Naive B cell (primary cell): ENCODE measurements around the gene PRPF8. TPM values are rescaled to one million over a fixed set of nuclear protein-coding genes. Genes with fewer than 3 reads are reported as not detected.

Experiments used
- ATAC-seq, 2 donors: fragments of 150-1000 bp; cut with Tn5 transposase; 2 replicates each; pipeline ENCODE4 v1.10.0; 2021; ENCODE audit warnings: low read depth in 2 of 2, mild to moderate bottlenecking in 2 of 2, moderate library complexity in 2 of 2
- DNase-seq: peaks from one replicate; pipeline ENCODE4 v3.0.0; 2022
- H3K27ac Mint-ChIP-seq, 6 donors: one replicate each; pipeline ENCODE4 v1.8.0; 2020 to 2022; ENCODE audit warnings: mild to moderate bottlenecking in 6 of 6, mixed read lengths in 6 of 6, moderate library complexity in 5 of 6, inconsistent platforms in 2 of 6
- H3K27me3 Mint-ChIP-seq, 3 donors: one replicate each; pipeline ENCODE4 v1.8.0; 2021 to 2022; ENCODE audit warnings: mixed read lengths in 3 of 3, mild to moderate bottlenecking in 1 of 3
- H3K36me3 Mint-ChIP-seq, 2 donors: one replicate each; pipeline ENCODE4 v1.8.0; 2020 to 2022; ENCODE audit warnings: mixed read lengths in 2 of 2, inconsistent platforms in 1 of 2, mild to moderate bottlenecking in 1 of 2
- H3K4me1 Mint-ChIP-seq, 3 donors: one replicate each; pipeline ENCODE4 v1.8.0; 2020 to 2022; ENCODE audit warnings: mixed read lengths in 3 of 3, inconsistent platforms in 1 of 3, mild to moderate bottlenecking in 1 of 3, moderate library complexity in 1 of 3
- H3K4me3 Mint-ChIP-seq, 8 donors: one replicate each; pipeline ENCODE4 v1.8.0; 2020 to 2022; ENCODE audit warnings: mild to moderate bottlenecking in 8 of 8, mixed read lengths in 8 of 8, moderate library complexity in 8 of 8, inconsistent platforms in 2 of 8
- H3K9me3 Mint-ChIP-seq, 7 donors: one replicate each; pipeline ENCODE4 v1.8.0; 2020 to 2022; ENCODE audit warnings: mixed read lengths in 7 of 7, mild to moderate bottlenecking in 5 of 7, inconsistent platforms in 2 of 7, moderate library complexity in 1 of 7
- polyA plus RNA-seq, 6 donors: library from polyadenylated mRNA; unstranded; fragments of 300-500 nt; fragmentation: Illumina TruSeq; gene quantifications; one replicate each; pipeline ENCODE4 v1.2.3, GENCODE V29; 2021; ENCODE audit warnings: low read depth in 6 of 6

Gene PRPF8
- 100 to 1,000 TPM in 5 of 6 donors, 10 to 100 TPM in 1; 54.2 to 184 (median 139) TPM for polyA plus RNA-seq

GRCh38 chr17:1684378-1685189, at the start of gene PRPF8:
Gene PRPF8 (minus strand): TSS chr17:1684867. CDS start chr17:1684571, 296 bp downstream.
- DNase-seq: peak; percentile 98
- Mint-ChIP-seq H3K4me1 (peaks cover 35 to 48% (median 38%) of the 10 kb centered on the region in 3 donors), H3K9me3 (no peaks in the 10 kb centered on the region), H3K27ac (peak within 1 kb of the TSS; percentile 97 to 100 (median 99)), H3K4me3 (peak within 1 kb of the TSS; percentile 91 to 100 (median 98)), H3K27me3 (peaks cover 0 to 4% (median 0%) of the 10 kb centered on the region in 3 donors), H3K36me3 (peaks cover 19 to 31% of the 10 kb centered on the region in 2 donors)
- peak; percentile 96 to 98 for ATAC-seq

- ATAC-seq (peak in 1 of 2 donors; percentile 49), DNase-seq (no peak)
- no peaks in the 10 kb centered on the region for H3K27me3 Mint-ChIP-seq
- H3K4me3 Mint-ChIP-seq: no peak overlapping the region
- H3K9me3 Mint-ChIP-seq: no peaks in the 10 kb centered on the region
- H3K27ac Mint-ChIP-seq: peak overlapping the region in 1 of 6 donors; percentile 15
- peaks cover 4 to 18% of the 10 kb centered on the region in 2 donors for H3K36me3 Mint-ChIP-seq
- H3K4me1 Mint-ChIP-seq: peaks cover 22 to 33% (median 32%) of the 10 kb centered on the region in 3 donors
Observed at GRCh38 chr17:1733759-1734158, 49.1 kb upstream of the PRPF8 start.

DNA sequence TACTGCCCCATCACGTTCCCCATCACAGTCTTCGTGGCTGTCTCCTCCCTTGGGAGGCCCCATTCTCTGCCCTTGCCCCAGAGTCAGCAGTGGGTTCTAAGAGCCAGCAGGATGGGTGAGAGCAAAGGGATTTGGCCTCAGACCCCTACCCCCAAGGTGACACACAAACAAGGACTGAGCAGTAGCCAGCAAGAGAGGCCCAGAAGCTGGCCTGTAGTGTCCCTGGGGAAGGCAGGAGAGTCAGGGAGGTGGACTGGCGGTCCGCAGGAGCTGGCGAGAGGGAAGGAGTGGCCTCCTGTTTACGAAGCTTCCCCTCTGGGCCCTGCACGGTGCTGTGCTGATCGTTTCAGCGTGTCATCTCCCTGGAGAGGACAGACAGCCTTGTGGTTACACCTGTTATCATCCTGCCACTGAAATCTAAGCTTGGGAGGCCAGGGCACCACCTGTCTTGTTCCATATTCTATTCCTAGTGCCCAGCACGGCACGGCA, 48.2 kb upstream of the PRPF8 start:
- H3K27ac Mint-ChIP-seq: peak overlapping the region; percentile 56 to 92 (median 84)
- no peaks in the 10 kb centered on the region for H3K9me3 Mint-ChIP-seq
- peaks cover 4 to 18% of the 10 kb centered on the region in 2 donors for H3K36me3 Mint-ChIP-seq
- ATAC-seq (peak; percentile 70 to 79), DNase-seq (no peak)
- no peaks in the 10 kb centered on the region for H3K27me3 Mint-ChIP-seq
- peak overlapping the region in 6 of 8 donors; percentile 3 to 79 (median 51) for H3K4me3 Mint-ChIP-seq
- peaks cover 29 to 39% (median 32%) of the 10 kb centered on the region in 3 donors for H3K4me1 Mint-ChIP-seq

GRCh38 chr17:1732241-1732832, 47.7 kb upstream of the PRPF8 start:
- no peaks in the 10 kb centered on the region for H3K27me3 Mint-ChIP-seq
- no peak for ATAC-seq
- DNase-seq: no peak
- peaks cover 31 to 39% (median 32%) of the 10 kb centered on the region in 3 donors for H3K4me1 Mint-ChIP-seq
- peak overlapping the region in 5 of 6 donors; percentile 75 to 92 (median 89) for H3K27ac Mint-ChIP-seq
- peaks cover 4 to 18% of the 10 kb centered on the region in 2 donors for H3K36me3 Mint-ChIP-seq
- H3K4me3 Mint-ChIP-seq: peak overlapping the region in 2 of 8 donors; percentile 43 to 59
- no peaks in the 10 kb centered on the region for H3K9me3 Mint-ChIP-seq

DNA sequence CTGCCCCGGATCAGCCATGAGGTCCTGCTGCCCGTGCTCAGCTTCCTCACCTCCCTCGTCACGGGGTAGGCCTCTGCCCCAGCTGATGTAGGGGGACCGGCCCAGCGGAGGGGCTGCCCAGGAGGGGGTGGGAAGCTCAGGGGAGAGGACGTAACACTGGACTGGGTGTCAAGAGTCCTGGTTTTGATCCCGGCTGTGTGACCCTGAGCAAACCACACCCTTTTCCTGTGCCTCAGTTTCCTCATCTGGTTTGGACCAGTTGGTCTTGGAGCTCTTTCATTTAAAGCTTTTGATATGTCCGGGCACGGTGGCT, 46.5 kb upstream of the PRPF8 start:
- no peak for ATAC-seq
- H3K9me3 Mint-ChIP-seq: no peaks in the 10 kb centered on the region
- H3K27me3 Mint-ChIP-seq: no peaks in the 10 kb centered on the region
- peaks cover 4 to 18% of the 10 kb centered on the region in 2 donors for H3K36me3 Mint-ChIP-seq
- no peak overlapping the region for H3K4me3 Mint-ChIP-seq
- DNase-seq: no peak
- H3K4me1 Mint-ChIP-seq: peaks cover 31 to 39% (median 32%) of the 10 kb centered on the region in 3 donors
- H3K27ac Mint-ChIP-seq: peak overlapping the region in 1 of 6 donors; percentile 47

- H3K36me3 Mint-ChIP-seq: peaks cover 4 to 18% of the 10 kb centered on the region in 2 donors
- no peak overlapping the region for H3K27ac Mint-ChIP-seq
- no peaks in the 10 kb centered on the region for H3K27me3 Mint-ChIP-seq
- H3K4me3 Mint-ChIP-seq: no peak overlapping the region
- no peak for ATAC-seq
- H3K4me1 Mint-ChIP-seq: peaks cover 35 to 43% (median 35%) of the 10 kb centered on the region in 3 donors
- DNase-seq: no peak
- H3K9me3 Mint-ChIP-seq: no peaks in the 10 kb centered on the region
Observed at GRCh38 chr17:1730326-1731193, 45.9 kb upstream of the PRPF8 start.

- peaks cover 4 to 18% of the 10 kb centered on the region in 2 donors for H3K36me3 Mint-ChIP-seq
- DNase-seq (no peak), ATAC-seq (no peak)
- peaks cover 39 to 47% (median 39%) of the 10 kb centered on the region in 3 donors for H3K4me1 Mint-ChIP-seq
- no peaks in the 10 kb centered on the region for H3K9me3 Mint-ChIP-seq
- H3K27me3 Mint-ChIP-seq: no peaks in the 10 kb centered on the region
- H3K27ac Mint-ChIP-seq: peak overlapping the region in 3 of 6 donors; percentile 48 to 79 (median 53)
- H3K4me3 Mint-ChIP-seq: no peak overlapping the region
Observed at GRCh38 chr17:1729966-1730325, 45.3 kb upstream of the PRPF8 start.

DNA sequence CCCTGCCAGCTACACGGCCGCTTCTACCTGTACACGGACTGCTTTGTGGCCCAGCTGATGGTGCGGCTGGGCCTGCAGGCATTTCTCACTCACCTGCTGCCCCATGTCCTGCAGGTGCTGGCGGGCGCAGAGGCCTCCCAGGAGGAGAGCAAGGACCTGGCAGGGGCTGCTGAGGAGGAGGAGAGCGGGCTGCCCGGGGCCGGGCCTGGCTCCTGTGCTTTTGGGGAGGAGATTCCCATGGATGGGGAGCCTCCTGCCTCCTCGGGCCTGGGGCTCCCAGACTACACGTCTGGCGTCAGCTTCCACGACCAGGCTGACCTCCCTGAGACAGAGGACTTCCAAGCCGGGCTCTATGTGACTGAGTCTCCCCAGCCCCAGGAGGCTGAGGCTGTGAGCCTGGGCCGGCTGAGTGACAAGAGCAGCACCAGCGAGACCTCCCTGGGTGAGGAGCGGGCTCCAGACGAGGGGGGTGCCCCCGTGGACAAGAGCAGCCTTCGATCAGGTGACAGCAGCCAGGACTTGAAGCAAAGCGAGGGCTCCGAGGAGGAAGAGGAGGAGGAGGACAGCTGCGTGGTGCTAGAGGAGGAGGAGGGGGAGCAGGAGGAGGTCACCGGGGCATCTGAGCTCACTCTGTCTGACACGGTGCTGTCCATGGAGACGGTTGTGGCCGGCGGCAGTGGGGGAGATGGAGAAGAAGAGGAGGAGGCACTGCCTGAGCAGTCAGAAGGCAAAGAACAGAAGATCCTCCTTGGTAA, 43.4 kb upstream of the PRPF8 start:
- peaks cover 0 to 11% of the 10 kb centered on the region in 2 donors for H3K36me3 Mint-ChIP-seq

DNA sequence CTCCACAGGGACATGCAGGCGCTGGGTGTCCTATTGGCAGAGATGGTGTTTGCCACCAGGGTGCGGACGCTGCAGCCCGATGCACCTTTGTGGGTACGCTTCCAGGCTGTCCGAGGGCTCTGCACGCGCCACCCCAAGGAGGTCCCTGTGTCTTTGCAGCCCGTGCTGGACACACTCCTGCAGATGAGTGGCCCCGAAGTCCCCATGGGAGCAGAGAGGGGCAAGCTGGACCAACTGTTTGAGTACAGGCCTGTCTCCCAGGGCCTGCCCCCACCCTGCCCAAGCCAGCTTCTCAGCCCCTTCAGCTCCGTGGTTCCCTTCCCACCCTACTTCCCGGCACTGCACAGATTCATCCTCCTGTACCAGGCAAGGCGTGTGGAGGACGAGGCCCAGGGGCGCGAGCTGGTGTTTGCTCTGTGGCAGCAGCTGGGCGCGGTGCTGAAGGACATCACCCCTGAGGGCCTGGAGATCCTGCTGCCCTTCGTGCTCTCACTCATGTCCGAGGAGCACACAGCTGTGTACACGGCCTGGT, 42.7 kb upstream of the PRPF8 start:
- Mint-ChIP-seq H3K9me3 (no peaks in the 10 kb centered on the region), H3K27ac (no peak overlapping the region), H3K27me3 (no peaks in the 10 kb centered on the region), H3K4me1 (peaks cover 32 to 39% (median 37%) of the 10 kb centered on the region in 3 donors), H3K4me3 (peak overlapping the region in 1 of 8 donors; percentile 57), H3K36me3 (peaks cover 0 to 11% of the 10 kb centered on the region in 2 donors)
- no peak for DNase-seq
- ATAC-seq: no peak

More for the DNA sequence above, 43.4 kb upstream of the PRPF8 start:
- no peak for DNase-seq
- Mint-ChIP-seq H3K27ac (peak overlapping the region in 1 of 6 donors; percentile 23), H3K4me1 (peaks cover 34 to 38% (median 37%) of the 10 kb centered on the region in 3 donors), H3K9me3 (no peaks in the 10 kb centered on the region), H3K27me3 (no peaks in the 10 kb centered on the region), H3K4me3 (peak overlapping the region in 2 of 8 donors; percentile 35 to 57)
- ATAC-seq: no peak

- H3K36me3 Mint-ChIP-seq: peaks cover 0 to 11% of the 10 kb centered on the region in 2 donors
- peaks cover 32 to 37% (median 34%) of the 10 kb centered on the region in 3 donors for H3K4me1 Mint-ChIP-seq
- peak overlapping the region in 1 of 6 donors; percentile 30 for H3K27ac Mint-ChIP-seq
- no peaks in the 10 kb centered on the region for H3K9me3 Mint-ChIP-seq
- H3K4me3 Mint-ChIP-seq: no peak overlapping the region
- ATAC-seq: no peak
- DNase-seq: no peak
- no peaks in the 10 kb centered on the region for H3K27me3 Mint-ChIP-seq
Observed at GRCh38 chr17:1726626-1727257, 42.1 kb upstream of the PRPF8 start.

DNA sequence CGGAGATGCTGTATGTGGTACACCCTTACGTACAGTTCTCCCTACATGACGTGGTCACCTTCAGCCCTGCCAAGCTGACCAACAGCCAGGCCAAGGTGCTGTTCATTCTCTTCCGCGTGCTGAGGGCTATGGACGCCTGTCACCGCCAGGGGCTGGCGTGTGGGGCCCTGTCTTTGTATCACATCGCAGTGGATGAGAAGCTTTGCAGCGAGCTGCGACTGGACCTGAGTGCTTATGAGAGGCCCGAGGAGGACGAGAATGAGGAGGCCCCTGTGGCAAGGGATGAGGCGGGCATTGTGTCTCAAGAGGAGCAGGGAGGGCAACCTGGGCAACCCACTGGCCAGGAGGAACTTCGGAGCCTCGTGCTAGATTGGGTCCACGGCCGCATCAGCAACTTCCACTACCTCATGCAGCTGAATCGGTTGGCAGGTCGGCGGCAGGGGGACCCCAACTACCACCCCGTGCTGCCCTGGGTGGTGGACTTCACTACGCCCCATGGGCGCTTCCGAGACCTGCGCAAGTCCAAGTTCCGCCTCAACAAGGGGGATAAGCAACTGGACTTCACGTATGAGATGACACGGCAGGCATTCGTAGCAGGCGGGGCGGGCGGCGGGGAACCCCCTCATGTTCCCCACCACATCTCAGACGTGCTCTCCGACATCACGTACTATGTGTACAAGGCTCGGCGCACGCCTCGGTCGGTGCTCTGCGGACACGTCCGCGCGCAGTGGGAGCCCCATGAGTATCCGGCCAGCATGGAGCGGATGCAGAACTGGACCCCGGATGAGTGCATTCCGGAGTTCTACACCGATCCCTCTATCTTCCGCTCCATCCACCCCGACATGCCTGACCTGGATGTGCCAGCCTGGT, 41.2 kb upstream of the PRPF8 start:
- peaks cover 33 to 39% (median 34%) of the 10 kb centered on the region in 3 donors for H3K4me1 Mint-ChIP-seq
- no peaks in the 10 kb centered on the region for H3K27me3 Mint-ChIP-seq
- no peak for ATAC-seq
- H3K36me3 Mint-ChIP-seq: peaks cover 0 to 11% of the 10 kb centered on the region in 2 donors
- no peak for DNase-seq
- H3K27ac Mint-ChIP-seq: peak overlapping the region in 5 of 6 donors; percentile 30 to 91 (median 78)
- H3K4me3 Mint-ChIP-seq: peak overlapping the region; percentile 76 to 92 (median 82)
- H3K9me3 Mint-ChIP-seq: no peaks in the 10 kb centered on the region
